ENCODE results near the gene PABPN1L.

PABPN1L gene

GRCh38 chr16:88866151-88866920, at the start of gene PABPN1L:
Gene PABPN1L, minus strand, starts transcription at chr16:88866660. Its CDS starts 54 bp downstream, at chr16:88866606.
- DNase-seq, result no peak

- no peak for DNase-seq
These were observed 49.3 kb upstream of the PABPN1L start for GRCh38 chr16:88915639-88916327.

- no peak for DNase-seq
These were observed 48.4 kb upstream of the PABPN1L start for GRCh38 chr16:88914750-88915368.

GRCh38 chr16:88913870-88914269, 47.4 kb upstream of the PABPN1L start:
- DNase-seq, result no peak

- no peak for DNase-seq
These were observed 46.6 kb upstream of the PABPN1L start for GRCh38 chr16:88913001-88913612.

- no peak for DNase-seq
These were observed 46.1 kb upstream of the PABPN1L start for GRCh38 chr16:88912556-88912955.

GRCh38 chr16:88911946-88912310, 45.5 kb upstream of the PABPN1L start:
- DNase-seq, result no peak

GRCh38 chr16:88911136-88911945, 44.9 kb upstream of the PABPN1L start:
- no peak for DNase-seq

GRCh38 chr16:88910284-88911135, 44.0 kb upstream of the PABPN1L start:
- no peak for DNase-seq

GRCh38 chr16:88909431-88910210, 43.2 kb upstream of the PABPN1L start:
- no peak for DNase-seq

GRCh38 chr16:88908307-88908706, 41.8 kb upstream of the PABPN1L start:
- DNase-seq, result no peak

GRCh38 chr16:88907768-88908167, 41.3 kb upstream of the PABPN1L start:
- DNase-seq, result no peak

GRCh38 chr16:88906535-88907105, 40.2 kb upstream of the PABPN1L start:
- DNase-seq, result no peak

GRCh38 chr16:88906020-88906419, 39.6 kb upstream of the PABPN1L start:
- no peak for DNase-seq

- no peak for DNase-seq
These were observed 39.1 kb upstream of the PABPN1L start for GRCh38 chr16:88905563-88905962.

GRCh38 chr16:88904676-88905365, 38.4 kb upstream of the PABPN1L start:
- DNase-seq, result no peak

- DNase-seq, result no peak
These were observed 36.8 kb upstream of the PABPN1L start for GRCh38 chr16:88903267-88903666.

- no peak for DNase-seq
These were observed 36.3 kb upstream of the PABPN1L start for GRCh38 chr16:88902744-88903143.

- DNase-seq, result no peak
These were observed 35.4 kb upstream of the PABPN1L start for GRCh38 chr16:88901718-88902337.

All from COR-L47 (cell line).